Astrocyte (in vitro differentiated cells and primary cell): ENCODE measurements around the gene FXR1. TPM values are rescaled to one million over a fixed set of nuclear protein-coding genes. Genes with fewer than 3 reads are reported as not detected.
A peak's percentile ranks its signal among the peaks of the same experiment; 100 is the strongest.
"Not testable (repeated sequence)": the region's sequence is repeated elsewhere in the genome, so short reads cannot be mapped to it uniquely, and the experiment has no call there.

Experiments used
- DNase-seq: peaks from one replicate; pipeline ENCODE4 v3.0.0-alpha.2; 2010; ENCODE audit warnings: low read depth
- FAIRE-seq: peaks from 2 replicates; lab custom pipeline; 2011; peaks lifted over from hg19 to GRCh38; lab: Jason Lieb, UNC
- H2AFZ ChIP-seq: 2 replicates; pipeline ENCODE4 v1.6.0; 2012; ENCODE audit warnings: low read depth, low read length, inconsistent platforms
- H3K27ac ChIP-seq: 2 replicates; pipeline ENCODE4 v1.5.1; 2011; ENCODE audit warnings: low read depth, low read length, inconsistent platforms
- H3K27me3 ChIP-seq: 2 replicates; pipeline ENCODE4 v1.6.0; 2011; ENCODE audit warnings: low read length, inconsistent platforms; ENCODE audit not compliant: insufficient read depth
- H3K36me3 ChIP-seq: 2 replicates; pipeline ENCODE4 v1.5.1; 2011; ENCODE audit warnings: low read length, inconsistent platforms; ENCODE audit not compliant: insufficient read depth
- H3K4me1 ChIP-seq: 2 replicates; pipeline ENCODE4 v1.5.1; 2011; ENCODE audit warnings: low read length, inconsistent platforms; ENCODE audit not compliant: insufficient read depth
- H3K4me2 ChIP-seq: 2 replicates; pipeline ENCODE4 v1.6.0; 2012; ENCODE audit warnings: low read length, inconsistent platforms
- H3K4me3 ChIP-seq: 2 replicates; pipeline ENCODE4 v1.5.1; 2011; ENCODE audit warnings: low read depth, mild to moderate bottlenecking, low read length, inconsistent platforms; ENCODE audit not compliant: insufficient read depth
- H3K79me2 ChIP-seq: 2 replicates; pipeline ENCODE4 v1.6.0; 2012; ENCODE audit warnings: mild to moderate bottlenecking, low read length, inconsistent platforms; ENCODE audit not compliant: insufficient read depth
- H3K9ac ChIP-seq: 2 replicates; pipeline ENCODE4 v1.6.0; 2012; ENCODE audit warnings: mild to moderate bottlenecking, low read length, inconsistent platforms
- H3K9me3 ChIP-seq: 2 replicates; pipeline ENCODE4 v1.5.1; 2012; ENCODE audit warnings: low read depth, mild to moderate bottlenecking, low read length, inconsistent platforms; ENCODE audit not compliant: insufficient read depth
- H4K20me1 ChIP-seq: 2 replicates; pipeline ENCODE4 v1.6.0; 2012; ENCODE audit warnings: low read length, inconsistent platforms; ENCODE audit not compliant: insufficient read depth
- H3K27ac Mint-ChIP-seq: one replicate; pipeline ENCODE4 v1.8.0; 2021; ENCODE audit warnings: mild to moderate bottlenecking, mixed read lengths; ENCODE audit not compliant: unreplicated experiment
- H3K27me3 Mint-ChIP-seq: one replicate; pipeline ENCODE4 v1.8.0; 2021; ENCODE audit warnings: low read depth, mixed read lengths; ENCODE audit not compliant: unreplicated experiment
- H3K36me3 Mint-ChIP-seq: one replicate; pipeline ENCODE4 v1.8.0; 2021; ENCODE audit warnings: low read depth, mixed read lengths; ENCODE audit not compliant: unreplicated experiment
- H3K4me1 Mint-ChIP-seq: one replicate; pipeline ENCODE4 v1.8.0; 2021; ENCODE audit warnings: low read depth, mixed read lengths; ENCODE audit not compliant: unreplicated experiment
- H3K4me3 Mint-ChIP-seq: one replicate; pipeline ENCODE4 v1.8.0; 2021; ENCODE audit warnings: mild to moderate bottlenecking, moderate library complexity, mixed read lengths; ENCODE audit not compliant: unreplicated experiment
- H3K9me3 Mint-ChIP-seq: one replicate; pipeline ENCODE4 v1.8.0; 2021; ENCODE audit warnings: mild to moderate bottlenecking, mixed read lengths; ENCODE audit not compliant: unreplicated experiment
- CTCF ChIP-seq: IDR thresholded peaks from 2 replicates; pipeline ENCODE4 v1.5.1; 2011; ENCODE audit warnings: low read depth, mild to moderate bottlenecking, inconsistent platforms, low read length, moderate library complexity; ENCODE audit not compliant: insufficient read depth
- EZH2 ChIP-seq: IDR thresholded peaks from 2 replicates; pipeline ENCODE4 v1.6.1; 2012; ENCODE audit warnings: mild to moderate bottlenecking, low read length, inconsistent platforms; ENCODE audit not compliant: insufficient read depth
- total RNA-seq: library from RNA; stranded (reverse); gene quantifications from 2 replicates; pipeline ENCODE4 v1.2.1, GENCODE V29; 2021

Gene FXR1
- total RNA-seq, 1 donor from 2014 or later = 173 TPM

GRCh38 chr3:180983136-180983535 is 70.7 kb downstream of the FXR1 start:
- Histone ChIP-seq H3K9me3 (no peaks in the 10 kb centered on the region), H3K4me3 (no peak overlapping the region), H3K79me2 (peaks cover 5% of the 10 kb centered on the region), H3K9ac (no peak overlapping the region), H3K4me1 (no peaks in the 10 kb centered on the region), H2AFZ (no peak overlapping the region), H3K27me3 (no peaks in the 10 kb centered on the region), H3K27ac (no peak overlapping the region), H3K4me2 (no peak overlapping the region), H3K36me3 (peaks cover 7% of the 10 kb centered on the region), H4K20me1 (no peaks in the 10 kb centered on the region)
- no peak for DNase-seq
- peaks cover 7% of the 10 kb centered on the region for H3K4me1 Mint-ChIP-seq
- no peak overlapping the region for H3K27ac Mint-ChIP-seq
- TF ChIP-seq CTCF (no peak), EZH2 (no peak)
- peaks cover 2% of the 10 kb centered on the region for H3K36me3 Mint-ChIP-seq
- no peaks in the 10 kb centered on the region for H3K9me3 Mint-ChIP-seq
- H3K27me3 Mint-ChIP-seq = no peaks in the 10 kb centered on the region
- no peak overlapping the region for H3K4me3 Mint-ChIP-seq
- no peak for FAIRE-seq

- H3K27ac Mint-ChIP-seq = peak overlapping the region; percentile 6
- H3K27ac ChIP-seq, H3K27me3 Mint-ChIP-seq: not testable (repeated sequence)
Measured at GRCh38 chr3:180986366-180986765, 73.9 kb downstream of the FXR1 start.

GRCh38 chr3:180987344-180987743 is 74.9 kb downstream of the FXR1 start:
- peaks cover 15% of the 10 kb centered on the region for H3K79me2 ChIP-seq
- H3K4me3 Mint-ChIP-seq = no peak overlapping the region
- peaks cover 3% of the 10 kb centered on the region for H3K36me3 ChIP-seq
- peaks cover 2% of the 10 kb centered on the region for H3K36me3 Mint-ChIP-seq
- TF ChIP-seq EZH2 = no peak
- no peak for TF ChIP-seq CTCF
- H3K4me1 Mint-ChIP-seq = no peaks in the 10 kb centered on the region
- H3K27ac ChIP-seq = no peak overlapping the region
- H3K9me3 Mint-ChIP-seq = no peaks in the 10 kb centered on the region
- H4K20me1 ChIP-seq = no peaks in the 10 kb centered on the region
- H3K4me1 ChIP-seq = no peaks in the 10 kb centered on the region
- no peak overlapping the region for H3K4me3 ChIP-seq
- H3K27me3 Mint-ChIP-seq = no peaks in the 10 kb centered on the region
- H3K9ac ChIP-seq = no peak overlapping the region
- no peaks in the 10 kb centered on the region for H3K9me3 ChIP-seq
- peak overlapping the region; percentile 11 for H3K27ac Mint-ChIP-seq
- no peak overlapping the region for H2AFZ ChIP-seq
- no peaks in the 10 kb centered on the region for H3K27me3 ChIP-seq
- no peak overlapping the region for H3K4me2 ChIP-seq
- no peak for DNase-seq
- no peak for FAIRE-seq

More at GRCh38 chr3:180986366-180986765, 73.9 kb downstream of the FXR1 start:
- H3K9me3 ChIP-seq, H3K27me3 ChIP-seq, FAIRE-seq, H3K4me1 ChIP-seq, H3K9ac ChIP-seq, H3K4me3 ChIP-seq, H3K4me3 Mint-ChIP-seq, H2AFZ ChIP-seq, H3K4me2 ChIP-seq, H3K9me3 Mint-ChIP-seq, H3K36me3 ChIP-seq, H3K4me1 Mint-ChIP-seq, H3K36me3 Mint-ChIP-seq, DNase-seq, H4K20me1 ChIP-seq: not testable (repeated sequence)
- H3K79me2 ChIP-seq = peaks cover 15% of the 10 kb centered on the region
